PC-9 (cell line): Measurements from ENCODE around the gene SDK1. TPM values are rescaled to one million over a fixed set of nuclear protein-coding genes. Genes with fewer than 3 reads are reported as not detected.

Source experiments
- BruUV-seq: library from RNA; stranded (reverse); fragments of 400-500 nt; replicated peaks from 2 replicates; lab custom pipeline; 2021; lab: Mats Ljungman, UMichigan
- CTCF ChIA-PET: fragments of 300-600 bp; sonication (Branson Sonifier 250); formaldehyde crosslinking; loops from one replicate; lab custom pipeline; 2022; ENCODE audit warnings: antibody characterized with exemption; lab: Charles Lee
- POLR2A ChIA-PET: fragments of 300-600 bp; sonication (Branson Sonifier 250); formaldehyde crosslinking; loops from one replicate; lab custom pipeline; 2022; ENCODE audit warnings: antibody characterized with exemption; ENCODE audit not compliant: unreplicated experiment; lab: Charles Lee
- DNase-seq, 2 experiments: peaks; one replicate each; pipeline versions ENCODE4 v3.0.0 to v3.0.0-alpha.2; 2015 to 2022; ENCODE audit warnings: mixed read lengths in 1 of 2
- H2AFZ ChIP-seq: fragments of 200-600 bp; sonication (generic); 2 replicates; pipeline ENCODE4 v1.8.1; 2017; ENCODE audit warnings: antibody characterized with exemption
- H3F3A ChIP-seq: fragments of 200-600 bp; sonication (generic); 2 replicates; pipeline ENCODE4 v1.8.1; 2017; ENCODE audit warnings: antibody characterized with exemption, mild to moderate bottlenecking, low read depth; ENCODE audit not compliant: insufficient read depth
- H3K27ac ChIP-seq: fragments of 200-600 bp; sonication (generic); 2 replicates; pipeline ENCODE4 v1.6.1; 2016; ENCODE audit warnings: mixed run types
- H3K27me3 ChIP-seq: fragments of 200-600 bp; sonication (generic); 2 replicates; pipeline ENCODE4 v1.6.1; 2016; ENCODE audit warnings: low read depth, mixed run types; ENCODE audit not compliant: insufficient read depth
- H3K36me3 ChIP-seq: fragments of 200-600 bp; sonication (generic); 2 replicates; pipeline ENCODE4 v1.6.1; 2016; ENCODE audit warnings: low read depth, mixed run types
- H3K4me1 ChIP-seq: fragments of 200-600 bp; sonication (generic); replicated peaks from 2 replicates; pipeline ENCODE4 v1.6.1; 2016; ENCODE audit warnings: mixed run types; ENCODE audit not compliant: insufficient read depth
- H3K4me2 ChIP-seq: fragments of 200-600 bp; sonication (generic); 2 replicates; pipeline ENCODE4 v1.6.1; 2017; ENCODE audit warnings: mixed run types
- H3K4me3 ChIP-seq: fragments of 200-600 bp; sonication (generic); 2 replicates; pipeline ENCODE4 v1.6.1; 2016; ENCODE audit warnings: mixed run types
- H3K79me2 ChIP-seq: fragments of 200-600 bp; sonication (generic); 2 replicates; pipeline ENCODE4 v1.6.1; 2017; ENCODE audit warnings: low read depth, mixed run types
- H3K9me2 ChIP-seq: fragments of 200-600 bp; sonication (generic); 2 replicates; pipeline ENCODE4 v1.8.1; 2017; ENCODE audit warnings: mild to moderate bottlenecking; ENCODE audit not compliant: insufficient read depth
- H3K9me3 ChIP-seq: fragments of 200-600 bp; sonication (generic); 2 replicates; pipeline ENCODE4 v1.8.1; 2016; ENCODE audit warnings: low read depth; ENCODE audit not compliant: insufficient read depth
- H4K20me1 ChIP-seq: fragments of 200-600 bp; sonication (generic); 2 replicates; pipeline ENCODE4 v1.8.1; 2017; ENCODE audit not compliant: insufficient read depth
- EZH2 ChIP-seq: fragments of 200-600 bp; sonication (generic); IDR thresholded peaks from 2 replicates; pipeline ENCODE4 v1.8.0; 2017; ENCODE audit warnings: antibody characterized with exemption, low read depth
- intact Hi-C: fragments of 100-400 bp; cut with micrococcal nuclease; formaldehyde crosslinking; loops from one replicate; pipeline ENCODE4 v1.10.0; 2022; ENCODE audit not compliant: unreplicated experiment
- total RNA-seq: library from RNA; stranded (reverse); gene quantifications from 2 replicates; pipeline ENCODE4 v1.2.3, GENCODE V29; 2021
- TF ChIP-seq, protein P1 (sequence below): fragments of 200-600 bp; sonication (generic); conservative IDR thresholded peaks from 2 replicates; pipeline ENCODE4 v1.6.1; 2017; ENCODE audit warnings: mixed run types, antibody characterized with exemption, mild to moderate bottlenecking, moderate library complexity

Gene SDK1
- total RNA-seq, 1 experiment from 2014 or later = not detected

DNA sequence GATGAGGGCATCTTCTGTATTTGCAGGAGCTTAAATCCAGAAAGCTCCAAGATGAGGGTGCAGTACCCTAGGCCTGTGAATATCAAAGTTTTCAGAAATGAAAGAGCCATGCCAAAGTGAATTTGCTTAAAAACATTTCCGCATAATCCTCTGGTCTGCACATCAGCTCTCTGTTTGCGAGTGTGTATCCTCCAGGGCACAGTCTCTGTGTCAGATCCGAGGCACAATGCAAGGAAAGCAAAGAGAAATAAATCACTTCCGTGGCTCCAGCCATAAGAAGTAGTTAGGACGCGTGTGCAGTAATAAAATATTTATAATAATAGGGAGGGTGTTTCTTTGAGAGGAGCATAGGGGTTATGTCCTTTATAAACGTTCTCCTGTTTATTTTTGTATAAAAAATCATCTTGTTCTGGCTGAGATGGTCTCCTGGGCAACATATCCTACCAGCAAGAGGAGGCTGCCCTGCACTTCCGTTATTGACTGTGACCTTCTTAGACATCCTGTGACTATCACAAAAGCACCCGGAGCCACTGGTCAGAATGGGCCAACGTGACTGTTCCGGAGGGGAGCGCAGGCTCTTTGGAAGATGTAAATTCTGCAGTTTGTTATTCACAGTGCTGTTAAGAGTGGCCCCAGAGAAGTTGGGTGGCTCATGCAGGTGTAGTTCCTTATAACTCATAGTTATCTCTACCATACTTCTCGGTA is 713.4 kb downstream of the SDK1 start:
- peaks cover 99% of the 10 kb centered on the region for H3K27me3 ChIP-seq
- intact Hi-C loops = no loop called here
- H3K27ac ChIP-seq = no peak overlapping the region

DNA sequence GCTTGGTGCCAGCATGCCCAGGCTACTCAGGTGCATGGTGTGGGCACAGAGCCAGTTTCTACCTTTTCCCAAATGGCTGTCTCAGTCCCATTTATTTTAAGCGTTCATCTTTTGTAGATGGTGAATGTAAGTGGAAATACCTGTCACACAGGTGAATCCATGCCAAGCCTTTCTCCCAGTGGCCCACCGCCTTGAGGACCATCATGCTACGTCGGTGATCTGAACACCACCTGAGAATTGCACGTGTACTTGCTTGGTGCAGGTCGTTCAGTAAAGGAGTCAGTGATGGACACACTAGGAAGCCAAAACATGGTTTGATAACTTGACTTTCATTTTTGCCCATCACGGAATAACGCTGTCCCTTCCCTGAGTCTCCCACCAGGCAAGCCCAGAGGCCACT is 714.3 kb downstream of the SDK1 start:
- Histone ChIP-seq H3K4me2 (no peak overlapping the region), H3F3A (no peaks in the 10 kb centered on the region), H3K79me2 (no peaks in the 10 kb centered on the region), H4K20me1 (no peaks in the 10 kb centered on the region), H3K9me3 (no peaks in the 10 kb centered on the region), H3K27me3 (peaks cover 97% of the 10 kb centered on the region), H3K36me3 (no peaks in the 10 kb centered on the region), H3K9me2 (no peaks in the 10 kb centered on the region), H3K4me3 (no peak overlapping the region), H3K27ac (no peak overlapping the region), H3K4me1 (no peaks in the 10 kb centered on the region), H2AFZ (no peak overlapping the region)
- no peak for TF ChIP-seq EZH2
- TF ChIP-seq, protein P1, sequence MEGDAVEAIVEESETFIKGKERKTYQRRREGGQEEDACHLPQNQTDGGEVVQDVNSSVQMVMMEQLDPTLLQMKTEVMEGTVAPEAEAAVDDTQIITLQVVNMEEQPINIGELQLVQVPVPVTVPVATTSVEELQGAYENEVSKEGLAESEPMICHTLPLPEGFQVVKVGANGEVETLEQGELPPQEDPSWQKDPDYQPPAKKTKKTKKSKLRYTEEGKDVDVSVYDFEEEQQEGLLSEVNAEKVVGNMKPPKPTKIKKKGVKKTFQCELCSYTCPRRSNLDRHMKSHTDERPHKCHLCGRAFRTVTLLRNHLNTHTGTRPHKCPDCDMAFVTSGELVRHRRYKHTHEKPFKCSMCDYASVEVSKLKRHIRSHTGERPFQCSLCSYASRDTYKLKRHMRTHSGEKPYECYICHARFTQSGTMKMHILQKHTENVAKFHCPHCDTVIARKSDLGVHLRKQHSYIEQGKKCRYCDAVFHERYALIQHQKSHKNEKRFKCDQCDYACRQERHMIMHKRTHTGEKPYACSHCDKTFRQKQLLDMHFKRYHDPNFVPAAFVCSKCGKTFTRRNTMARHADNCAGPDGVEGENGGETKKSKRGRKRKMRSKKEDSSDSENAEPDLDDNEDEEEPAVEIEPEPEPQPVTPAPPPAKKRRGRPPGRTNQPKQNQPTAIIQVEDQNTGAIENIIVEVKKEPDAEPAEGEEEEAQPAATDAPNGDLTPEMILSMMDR = no peak
- no peak for DNase-seq
- no TSS peak for BruUV-seq
- POLR2A ChIA-PET = no interaction called here
- intact Hi-C loops = no loop called here
- CTCF ChIA-PET = no interaction called here

More for the DNA sequence above, 713.4 kb downstream of the SDK1 start:
- H3K9me3 ChIP-seq = no peaks in the 10 kb centered on the region
- CTCF ChIA-PET = no interaction called here
- no TSS peak for BruUV-seq
- no peak for DNase-seq
- TF ChIP-seq, protein P1 = no peak
- no peak for TF ChIP-seq EZH2
- H3K79me2 ChIP-seq = no peaks in the 10 kb centered on the region
- H3K36me3 ChIP-seq = no peaks in the 10 kb centered on the region
- H2AFZ ChIP-seq = no peak overlapping the region
- H3F3A ChIP-seq = no peaks in the 10 kb centered on the region
- POLR2A ChIA-PET = no interaction called here
- H4K20me1 ChIP-seq = no peaks in the 10 kb centered on the region
- no peaks in the 10 kb centered on the region for H3K4me1 ChIP-seq
- no peak overlapping the region for H3K4me2 ChIP-seq
- no peaks in the 10 kb centered on the region for H3K9me2 ChIP-seq
- no peak overlapping the region for H3K4me3 ChIP-seq

DNA sequence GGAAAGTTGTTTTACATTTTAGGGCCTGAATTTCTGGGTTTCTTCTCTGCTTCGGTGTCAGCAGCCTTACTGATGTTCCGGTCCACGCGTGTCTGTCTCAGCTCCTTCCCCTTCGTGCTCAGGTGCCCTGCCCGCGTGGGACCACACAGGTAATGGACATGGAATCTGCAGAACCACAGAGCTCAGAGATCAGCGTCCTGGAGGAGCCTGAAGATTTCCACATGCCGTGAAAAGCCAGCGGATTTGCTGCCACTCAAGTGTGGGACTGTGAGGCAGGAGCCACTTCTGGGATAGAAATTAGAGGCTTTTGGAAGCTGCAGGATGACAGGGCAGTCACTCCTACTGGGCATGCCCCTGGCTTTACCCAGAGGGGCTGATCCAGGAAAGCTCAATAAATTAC is 714.9 kb downstream of the SDK1 start:
- Histone ChIP-seq H3K27ac (no peak overlapping the region), H4K20me1 (no peaks in the 10 kb centered on the region), H3K4me1 (no peaks in the 10 kb centered on the region), H3K79me2 (no peaks in the 10 kb centered on the region), H3K4me2 (no peak overlapping the region), H3K27me3 (peaks cover 97% of the 10 kb centered on the region), H3K36me3 (no peaks in the 10 kb centered on the region), H3K4me3 (no peak overlapping the region), H2AFZ (no peak overlapping the region), H3K9me2 (no peaks in the 10 kb centered on the region), H3K9me3 (no peaks in the 10 kb centered on the region), H3F3A (no peaks in the 10 kb centered on the region)
- DNase-seq = no peak
- intact Hi-C loops = no loop called here
- no TSS peak for BruUV-seq
- no peak for TF ChIP-seq EZH2
- TF ChIP-seq, protein P1 = no peak
- CTCF ChIA-PET = no interaction called here
- POLR2A ChIA-PET = no interaction called here
